ENCODE results near the gene ACO2. TPM values are rescaled to one million over a fixed set of nuclear protein-coding genes. Genes with fewer than 3 reads are reported as not detected.
A peak's percentile ranks its signal among the peaks of the same experiment; 100 is the strongest.
"Not testable (repeated sequence)": the region's sequence is repeated elsewhere in the genome, so short reads cannot be mapped to it uniquely, and the experiment has no call there.

The ACO2 gene
- total and polyA plus RNA-seq, 2 of the 4 experiments (the other 2 are of a cell fraction): 71.3 to 72.9 TPM

DNA sequence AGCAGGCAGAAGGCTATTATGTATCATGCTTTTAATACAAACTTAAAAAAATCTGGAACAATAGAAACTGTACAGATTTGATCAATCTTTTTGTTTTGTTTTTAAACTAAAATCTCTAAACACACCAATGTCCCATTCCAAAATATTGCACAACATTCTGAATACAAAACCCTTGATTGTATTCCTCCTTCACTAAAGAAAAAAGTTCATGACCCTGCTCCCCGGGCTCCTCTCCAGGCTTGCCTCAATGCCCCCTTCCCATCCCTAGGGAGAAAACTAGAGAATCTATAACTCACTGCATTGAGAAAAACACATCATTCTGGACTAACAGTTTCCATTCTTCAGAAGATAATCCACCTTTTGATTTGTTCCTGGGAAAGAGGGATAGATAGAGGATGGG is 35.4 kb upstream of the ACO2 start:
- H3K9ac ChIP-seq (ENCODE audit: low read depth, low read length); intact Hi-C loops (cut with micrococcal nuclease); H3K23ac ChIP-seq (ENCODE audit: low read depth, low read length); dilution Hi-C loops (cut with HindIII; ENCODE audit: low sequenced_read_pairs, unreplicated experiment); H3K14ac ChIP-seq (replicated peaks; ENCODE audit: low read depth, low read length); H2BK20ac ChIP-seq (ENCODE audit: low read depth, low read length); H2BK15ac ChIP-seq (ENCODE audit: low read depth, low read length); H3K27me3 ChIP-seq (ENCODE audit: control insufficient read depth, insufficient read depth, low read length); H2AK9ac ChIP-seq (replicated peaks; ENCODE audit: low read depth, low read length, poor library complexity); H4K5ac ChIP-seq (ENCODE audit: low read depth, low read length); H4K91ac ChIP-seq (ENCODE audit: insufficient read depth, low read depth, low read length); in situ Hi-C loops (cut with MboI; ENCODE audit: low sequenced_read_pairs); DNase-seq; H2AK5ac ChIP-seq (ENCODE audit: low read depth, low read length); H3K4me3 ChIP-seq (ENCODE audit: insufficient read depth, low read depth, low read length); POLR2A ChIA-PET (ENCODE audit: unreplicated experiment); BruUV-seq (replicated peaks); H3K4me2 ChIP-seq (ENCODE audit: low read depth, low read length); H2BK5ac ChIP-seq (ENCODE audit: low read depth, low read length, poor library complexity, severe bottlenecking); CTCF ChIA-PET; H3K4ac ChIP-seq (ENCODE audit: low read depth, low read length); H2BK120ac ChIP-seq (ENCODE audit: low read depth, low read length); H2AFZ ChIP-seq (replicated peaks; ENCODE audit: low read length, poor library complexity); H3K18ac ChIP-seq (ENCODE audit: low read depth, low read length); ATAC-seq (ENCODE audit: low read depth); H3K27ac ChIP-seq (ENCODE audit: insufficient read depth, low read length); H4K8ac ChIP-seq (ENCODE audit: low read depth in 2 of 2, low read length in 2 of 2); H3K56ac ChIP-seq (ENCODE audit: extremely low read depth, insufficient read depth, low read length); H3K4me1 ChIP-seq (ENCODE audit: control insufficient read depth, insufficient read depth, low read length); H3K9me3 ChIP-seq (ENCODE audit: control insufficient read depth, insufficient read depth, low read length): not testable (repeated sequence)
- peaks cover 51% of the 10 kb centered on the region for H3K36me3 ChIP-seq (ENCODE audit: control insufficient read depth, insufficient read depth, low read length)
- no CpG with 5 or more reads among the region's 1 CpG for WGBS, 2 experiments (ENCODE audit: extremely low coverage in 2 of 2, insufficient read length in 1 of 2)
- H4K20me1 ChIP-seq (ENCODE audit: insufficient read depth, low read length): peaks cover 75% of the 10 kb centered on the region
- H3K9me1 ChIP-seq (ENCODE audit: insufficient read depth, low read length): peaks cover 10% of the 10 kb centered on the region
- peak; percentile 38; the same call in 1 of the 2 replicates for TF ChIP-seq CEBPB (IDR thresholded peaks at IDR 0.05; ENCODE audit: low read depth, low read length)
- peaks cover 20 to 62% of the 10 kb centered on the region in 2 experiments for H3K79me1 ChIP-seq (ENCODE audit: low read depth in 1 of 2, low read length in 2 of 2)

GRCh38 chr22:41434361-41435003 is 34.4 kb upstream of the ACO2 start:
- CTCF ChIA-PET; H2BK5ac ChIP-seq (ENCODE audit: low read depth, low read length, poor library complexity, severe bottlenecking); H2BK20ac ChIP-seq (ENCODE audit: low read depth, low read length); dilution Hi-C loops (cut with HindIII; ENCODE audit: low sequenced_read_pairs, unreplicated experiment); H3K56ac ChIP-seq (ENCODE audit: extremely low read depth, insufficient read depth, low read length); POLR2A ChIA-PET (ENCODE audit: unreplicated experiment); H3K9ac ChIP-seq (ENCODE audit: low read depth, low read length); H3K27ac ChIP-seq (ENCODE audit: insufficient read depth, low read length); ATAC-seq (ENCODE audit: low read depth); H2AK5ac ChIP-seq (ENCODE audit: low read depth, low read length); H3K9me3 ChIP-seq (ENCODE audit: control insufficient read depth, insufficient read depth, low read length); H3K27me3 ChIP-seq (ENCODE audit: control insufficient read depth, insufficient read depth, low read length); H2BK15ac ChIP-seq (ENCODE audit: low read depth, low read length); DNase-seq; H3K18ac ChIP-seq (ENCODE audit: low read depth, low read length); H4K5ac ChIP-seq (ENCODE audit: low read depth, low read length); H3K14ac ChIP-seq (replicated peaks; ENCODE audit: low read depth, low read length); H3K4ac ChIP-seq (ENCODE audit: low read depth, low read length); H2AK9ac ChIP-seq (replicated peaks; ENCODE audit: low read depth, low read length, poor library complexity); H3K4me3 ChIP-seq (ENCODE audit: insufficient read depth, low read depth, low read length); H2BK120ac ChIP-seq (ENCODE audit: low read depth, low read length); H3K23ac ChIP-seq (ENCODE audit: low read depth, low read length); H3K4me2 ChIP-seq (ENCODE audit: low read depth, low read length); H4K91ac ChIP-seq (ENCODE audit: insufficient read depth, low read depth, low read length); H3K9me1 ChIP-seq (ENCODE audit: insufficient read depth, low read length); intact Hi-C loops (cut with micrococcal nuclease); H3K4me1 ChIP-seq (ENCODE audit: control insufficient read depth, insufficient read depth, low read length); in situ Hi-C loops (cut with MboI; ENCODE audit: low sequenced_read_pairs); H2AFZ ChIP-seq (replicated peaks; ENCODE audit: low read length, poor library complexity); H4K8ac ChIP-seq (ENCODE audit: low read depth in 2 of 2, low read length in 2 of 2): not testable (repeated sequence)
- WGBS, 2 experiments (ENCODE audit: extremely low coverage in 2 of 2, insufficient read length in 1 of 2): no CpG with 5 or more reads among the region's 5 CpGs
- peaks cover 81% of the 10 kb centered on the region for H4K20me1 ChIP-seq (ENCODE audit: insufficient read depth, low read length)
- peaks cover 57% of the 10 kb centered on the region for H3K36me3 ChIP-seq (ENCODE audit: control insufficient read depth, insufficient read depth, low read length)
- peaks cover 27 to 72% of the 10 kb centered on the region in 2 experiments for H3K79me1 ChIP-seq (ENCODE audit: low read depth in 1 of 2, low read length in 2 of 2)
- BruUV-seq (replicated peaks): TSS peak; percentile 29
